Measurements from ENCODE around the gene ANKAR.
"Not testable (repeated sequence)": the region's sequence is repeated elsewhere in the genome, so short reads cannot be mapped to it uniquely, and the experiment has no call there.

The ANKAR gene

DNA sequence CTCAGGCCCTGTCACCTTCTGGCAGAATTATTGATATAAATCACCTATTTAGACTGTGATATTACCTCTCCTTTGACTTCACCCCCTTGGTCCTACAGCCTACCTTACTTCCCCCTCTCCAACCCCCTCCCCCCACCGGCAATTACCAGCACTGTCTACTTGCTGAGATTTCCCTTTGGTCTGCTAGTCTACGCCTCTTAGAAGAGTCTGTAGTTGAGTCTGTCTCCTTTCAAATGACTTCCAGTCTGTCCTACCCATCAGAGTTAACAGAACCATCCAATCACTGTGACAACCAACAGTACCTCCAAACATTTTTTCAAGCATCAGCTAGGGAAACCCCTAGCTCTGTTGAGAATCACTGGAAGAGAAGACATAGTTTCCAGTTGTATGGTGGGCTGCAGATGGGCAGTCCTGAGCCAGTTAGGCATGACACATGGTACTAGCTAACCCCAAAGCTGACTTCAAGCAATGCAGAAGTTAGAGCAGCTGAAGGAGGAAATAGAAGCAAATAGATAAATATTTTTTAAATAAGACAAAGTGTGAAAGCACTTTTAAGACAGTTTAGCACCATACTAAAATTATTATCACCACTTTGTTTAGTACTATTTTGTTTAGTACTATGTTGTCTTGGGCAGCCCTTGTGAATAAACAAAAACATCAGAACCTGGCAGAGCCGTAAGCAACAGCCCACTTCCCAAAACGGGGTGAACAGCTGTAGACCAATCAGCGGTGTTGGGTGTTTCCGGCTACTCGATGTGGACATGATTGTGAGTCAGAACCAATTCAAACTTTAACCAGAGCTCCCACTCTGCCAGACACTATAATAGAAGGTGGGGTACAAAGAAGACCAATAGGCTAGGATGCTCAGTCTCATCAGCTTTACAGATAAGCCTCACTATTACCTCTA lies 15.9 kb upstream of the ANKAR start:
- no peak for DNase-seq (ENCODE audit: low spot score)

DNA sequence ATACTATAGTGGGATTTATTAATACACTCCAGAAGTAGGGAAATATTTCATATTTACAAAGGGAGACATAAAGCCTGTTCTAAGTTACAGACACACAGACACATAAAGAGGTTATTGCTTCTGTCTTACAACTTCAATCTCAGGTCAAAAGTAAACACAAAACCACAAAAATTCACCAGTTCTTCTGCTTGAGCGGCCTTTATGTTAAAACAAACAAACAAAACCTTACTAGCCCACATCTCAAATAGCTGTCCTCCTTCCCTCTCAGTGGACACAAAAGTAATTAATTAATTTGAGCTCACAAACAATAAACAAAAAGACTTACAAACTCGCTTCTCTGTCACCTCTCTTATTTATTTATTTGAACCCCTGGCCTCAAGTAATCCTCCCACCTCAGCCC lies 14.7 kb upstream of the ANKAR start:
- no peak for DNase-seq (ENCODE audit: low spot score)

DNA sequence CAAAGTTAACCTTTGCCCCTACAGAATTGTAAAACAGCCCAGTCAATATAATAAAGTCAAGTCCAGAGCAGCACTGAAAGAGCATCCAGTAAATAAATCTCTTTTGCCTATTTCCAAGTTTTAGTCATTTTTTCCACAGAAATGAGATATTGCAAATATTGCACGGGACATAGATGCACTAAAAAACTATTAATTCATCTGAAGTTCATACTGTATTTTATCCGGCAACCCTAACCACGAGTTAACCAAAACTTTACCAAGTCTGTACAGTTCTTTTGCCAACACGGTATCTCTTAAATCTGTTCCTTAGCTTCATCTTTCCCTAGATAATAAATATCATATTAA lies 13.7 kb upstream of the ANKAR start:
- no peak for DNase-seq (ENCODE audit: low spot score)

- DNase-seq (ENCODE audit: low spot score) = peak; percentile 99
Measured at GRCh38 chr2:189661148-189661956, 13.1 kb upstream of the ANKAR start, which contains the start of gene ASNSD1. TSS of gene ASNSD1 (plus strand) at chr2:189661459. CDS start at chr2:189666133, 4,674 bp downstream.

GRCh38 chr2:189661957-189662321 lies 12.5 kb upstream of the ANKAR start:
- DNase-seq (ENCODE audit: low spot score) = no peak

DNA sequence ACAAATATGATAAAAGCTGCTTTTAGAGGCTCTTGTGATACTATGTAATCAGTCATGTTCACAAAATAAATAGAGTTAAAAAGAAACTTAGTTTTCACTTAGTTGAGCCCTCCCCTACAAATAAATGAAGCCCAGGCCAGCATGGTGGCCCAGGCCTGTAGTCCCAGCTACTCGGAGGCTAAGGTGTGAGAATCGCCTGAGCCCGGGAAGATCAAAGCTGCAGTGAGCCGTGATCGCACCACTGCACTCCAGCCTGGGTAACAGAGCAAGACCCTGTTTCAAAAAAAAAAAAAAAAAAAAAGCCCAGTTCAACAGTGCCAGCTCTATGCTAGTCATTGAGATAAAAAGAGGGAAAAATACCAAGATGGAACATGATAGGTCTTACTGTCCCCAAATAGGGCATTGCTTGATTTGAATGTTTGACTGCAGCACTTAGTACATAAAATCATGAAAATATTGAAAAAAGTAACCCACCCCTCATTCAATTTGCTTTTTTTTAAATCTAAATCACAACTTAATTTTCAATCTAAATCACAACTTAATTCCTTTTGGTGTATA lies 11.7 kb upstream of the ANKAR start:
- no peak for DNase-seq (ENCODE audit: low spot score)

DNA sequence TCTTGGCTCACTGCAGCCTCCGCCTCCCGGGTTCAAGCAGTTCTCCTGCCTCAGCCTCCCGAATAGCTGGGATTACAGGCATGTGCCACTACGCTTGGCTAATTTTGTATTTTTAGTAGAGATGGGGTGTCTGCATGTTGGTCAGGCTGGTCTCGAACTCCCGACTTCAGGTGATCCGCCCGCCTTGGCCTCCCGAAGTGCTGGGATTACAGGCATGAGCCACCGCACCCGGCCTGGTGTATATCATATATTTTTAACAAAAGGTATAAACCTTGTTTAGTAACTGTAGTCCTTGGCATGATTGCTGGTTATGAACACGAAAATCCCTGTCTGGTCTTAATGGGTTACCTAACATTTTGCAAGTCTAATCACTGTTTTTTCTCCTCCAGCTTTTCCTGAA lies 11.2 kb upstream of the ANKAR start:
- DNase-seq (ENCODE audit: low spot score) = not testable (repeated sequence)

- no peak for DNase-seq (ENCODE audit: low spot score)
Measured at GRCh38 chr2:189669913-189670312, 4.6 kb upstream of the ANKAR start.

DNA sequence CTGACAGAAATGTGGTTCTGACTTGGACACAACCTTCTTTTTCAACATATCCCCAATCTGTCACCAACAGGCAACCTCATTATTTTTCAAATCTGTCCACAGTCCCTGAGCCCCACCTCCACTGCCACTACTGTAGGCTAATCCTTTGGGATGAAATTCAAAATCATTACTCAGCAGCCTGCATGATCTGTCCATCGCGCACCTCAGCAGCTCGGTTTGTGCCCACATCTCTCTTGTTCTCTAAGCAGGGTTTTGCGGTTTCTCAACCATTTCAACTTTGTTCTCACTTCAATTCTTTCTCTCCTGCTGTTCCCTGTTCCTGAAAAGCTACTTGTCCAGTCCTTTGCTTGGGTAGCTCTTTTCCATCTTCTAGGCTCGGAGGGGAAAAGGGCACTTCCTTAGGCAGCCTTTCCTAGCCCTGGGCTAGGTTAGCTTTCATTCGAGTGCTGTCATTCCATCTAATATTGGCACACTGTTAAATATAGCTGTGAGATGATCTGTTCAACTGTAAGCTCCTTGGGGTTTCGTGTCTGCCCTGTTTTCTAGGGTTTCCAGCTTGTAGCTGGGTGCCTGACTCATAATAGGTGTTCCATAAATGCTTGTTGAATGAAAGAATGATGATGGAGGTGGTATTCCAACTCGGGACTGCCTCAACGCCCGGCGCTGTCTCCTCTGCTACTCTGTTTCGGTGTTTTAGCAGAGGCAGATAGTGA lies 653 bp upstream of the ANKAR start:
- DNase-seq (ENCODE audit: low spot score) = no peak

GRCh38 chr2:189676471-189676870 lies 2.0 kb downstream of the ANKAR start:
- DNase-seq (ENCODE audit: low spot score) = no peak

- no peak for DNase-seq (ENCODE audit: low spot score)
Measured at GRCh38 chr2:189679226-189679625, 4.8 kb downstream of the ANKAR start.

GRCh38 chr2:189681203-189681602 lies 6.7 kb downstream of the ANKAR start:
- DNase-seq (ENCODE audit: low spot score) = no peak

DNA sequence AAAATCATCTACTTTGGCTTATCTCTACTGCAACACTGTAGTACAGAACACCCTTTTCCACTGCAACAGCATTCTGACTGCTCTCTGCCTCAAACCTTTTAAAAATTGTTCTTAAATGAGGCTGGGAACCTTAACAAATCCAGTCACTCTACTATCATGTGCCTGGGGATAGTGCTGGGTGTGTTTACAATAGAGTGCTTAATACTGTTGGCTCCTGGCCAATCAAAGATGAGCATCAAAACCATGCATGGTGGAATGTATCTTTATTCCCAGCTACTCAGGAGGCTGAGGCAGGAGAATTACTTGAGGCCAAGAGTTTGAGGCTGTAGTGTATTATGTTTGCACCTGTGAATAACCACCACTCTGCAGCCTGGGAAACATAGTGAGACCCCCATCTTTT lies 7.4 kb downstream of the ANKAR start:
- DNase-seq (ENCODE audit: low spot score) = no peak

GRCh38 chr2:189683348-189683747 lies 8.9 kb downstream of the ANKAR start:
- DNase-seq (ENCODE audit: low spot score) = no peak

DNA sequence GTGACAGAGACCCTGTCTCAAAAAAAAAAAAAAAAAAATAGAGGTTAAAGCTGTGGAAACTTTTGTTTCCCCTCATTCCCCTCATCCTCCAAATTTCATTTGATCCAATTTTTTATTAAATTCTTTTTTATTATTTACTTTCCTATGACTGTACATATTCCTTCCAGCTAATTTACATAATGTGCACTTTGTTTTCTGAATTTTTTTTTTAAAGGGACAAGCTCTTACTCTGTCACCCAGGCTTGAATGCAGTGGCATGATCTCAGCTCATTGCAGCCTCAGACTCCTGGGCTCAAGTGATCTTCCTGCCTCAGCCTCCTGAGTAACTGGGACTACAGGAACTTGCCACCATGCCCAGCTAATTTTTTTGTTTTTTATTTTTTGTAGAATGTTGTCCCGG lies 10.3 kb downstream of the ANKAR start:
- DNase-seq (ENCODE audit: low spot score) = no peak

- peak; percentile 7 for DNase-seq (ENCODE audit: low spot score)
Measured at GRCh38 chr2:189685540-189686229, 11.2 kb downstream of the ANKAR start.

GRCh38 chr2:189687796-189688195 lies 13.3 kb downstream of the ANKAR start:
- DNase-seq (ENCODE audit: low spot score) = not testable (repeated sequence)

- no peak for DNase-seq (ENCODE audit: low spot score)
Measured at GRCh38 chr2:189696223-189696622, 21.8 kb downstream of the ANKAR start.

- peak; percentile 7 for DNase-seq (ENCODE audit: low spot score)
Measured at GRCh38 chr2:189698020-189698887, 23.8 kb downstream of the ANKAR start.

DNA sequence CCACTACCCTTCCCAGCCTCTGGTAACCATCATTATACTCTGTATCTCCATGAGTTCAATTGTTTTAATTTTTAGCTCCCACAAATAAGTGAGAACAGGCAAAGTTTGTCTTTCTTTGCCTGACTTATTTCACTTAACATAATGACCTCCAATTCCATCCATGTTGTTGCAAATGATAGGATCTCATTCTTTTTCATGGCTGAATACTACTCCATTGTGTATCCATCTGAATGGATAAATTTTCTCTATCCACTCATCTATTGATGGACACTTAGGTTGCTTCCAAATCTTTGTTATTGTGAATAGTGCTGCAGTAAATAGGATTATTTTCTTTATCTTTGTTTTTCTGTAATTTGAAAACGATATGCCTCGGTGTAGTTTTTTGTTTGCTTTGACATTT lies 26.2 kb downstream of the ANKAR start:
- no peak for DNase-seq (ENCODE audit: low spot score)

GRCh38 chr2:189702071-189702470 lies 27.6 kb downstream of the ANKAR start:
- DNase-seq (ENCODE audit: low spot score) = no peak

Data from hepatic stellate cell (primary cell).